ENCODE measurements around the gene ATF7IP2. TPM values are rescaled to one million over a fixed set of nuclear protein-coding genes. Genes with fewer than 3 reads are reported as not detected.

ATF7IP2 gene
- total and polyA plus RNA-seq, 7 experiments from 2014 or later = 56.5 to 304 (median 75.1) TPM

DNA sequence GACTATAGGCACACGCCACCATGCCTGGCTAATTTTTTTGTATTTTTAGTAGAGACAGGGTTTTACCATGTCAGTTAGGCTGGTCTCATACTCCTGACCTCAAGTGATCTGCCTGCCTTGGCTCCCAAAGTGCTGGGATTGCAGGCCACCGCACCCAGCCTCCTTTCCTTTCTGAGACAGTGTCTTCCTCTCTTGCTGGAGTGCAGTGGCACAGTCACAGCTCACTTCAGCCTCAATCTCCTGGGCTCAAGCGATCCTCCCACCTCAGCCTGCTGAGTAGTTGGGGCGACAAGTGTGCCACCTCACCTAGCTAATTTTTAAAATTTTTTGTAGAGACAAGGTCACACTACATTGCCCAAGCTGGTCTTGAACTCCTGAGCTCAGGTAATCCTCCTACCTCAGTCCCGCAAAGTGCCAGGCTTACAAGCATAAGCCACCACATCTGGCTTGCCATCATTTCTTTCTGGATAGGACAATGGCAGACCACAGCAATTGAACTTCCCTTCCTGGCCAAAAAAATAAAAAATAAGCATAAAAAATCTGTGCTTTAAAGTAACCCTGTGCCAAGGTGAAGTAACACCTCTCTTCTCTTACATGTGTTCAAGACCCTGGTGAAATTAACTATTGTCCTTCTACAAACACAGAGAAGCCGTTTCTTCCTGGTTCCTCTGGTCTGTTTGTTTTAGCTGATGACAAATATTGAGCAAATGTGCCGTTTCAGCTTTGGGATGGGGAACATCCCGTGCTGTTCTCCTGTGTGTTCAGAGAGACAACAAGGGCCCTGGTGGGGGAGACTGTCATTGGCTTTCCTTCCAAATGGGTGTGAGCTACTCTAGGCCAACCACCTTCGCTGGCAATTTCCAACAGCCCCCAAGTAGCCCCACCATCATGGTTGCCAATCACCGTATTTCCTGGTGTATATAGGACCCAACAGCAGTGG lies 134.3 kb downstream of the ATF7IP2 start:
- H3K36me3 Mint-ChIP-seq = no peaks in the 10 kb centered on the region
- Histone ChIP-seq H3K4me3 (ENCODE audit: low read length) (no peak overlapping the region), H3K4me1 (ENCODE audit: control insufficient read depth in 2 of 2, insufficient read depth in 2 of 2, low read length in 2 of 2) (no peaks in the 10 kb centered on the region), H3K9me3 (ENCODE audit: control insufficient read depth in 2 of 3, low read length in 3 of 3) (no peaks in the 10 kb centered on the region), H3K36me3 (ENCODE audit: control insufficient read depth in 2 of 3, insufficient read depth in 3 of 3, low read length in 3 of 3) (no peaks in the 10 kb centered on the region), H3K27ac (ENCODE audit: low read depth, low read length) (no peak overlapping the region), H3K27me3 (ENCODE audit: control insufficient read depth in 2 of 2, insufficient read depth in 2 of 2, low read length in 2 of 2) (no peaks in the 10 kb centered on the region)
- intact Hi-C loops (cut with micrococcal nuclease) = no loop called here
- POLR2A ChIA-PET = no interaction called here
- CTCF ChIA-PET = no interaction called here
- H3K27me3 Mint-ChIP-seq = peaks cover 0 to 7% (median 4%) of the 10 kb centered on the region in 5 donors
- no peak overlapping the region for H3K4me3 Mint-ChIP-seq
- no peaks in the 10 kb centered on the region for H3K9me3 Mint-ChIP-seq
- ATAC-seq (no peak), DNase-seq (no peak)
- peak overlapping the region in 1 of 9 donors; percentile 84 for H3K27ac Mint-ChIP-seq
- H3K4me1 Mint-ChIP-seq = peaks cover 0 to 4% (median 3%) of the 10 kb centered on the region in 7 donors

DNA sequence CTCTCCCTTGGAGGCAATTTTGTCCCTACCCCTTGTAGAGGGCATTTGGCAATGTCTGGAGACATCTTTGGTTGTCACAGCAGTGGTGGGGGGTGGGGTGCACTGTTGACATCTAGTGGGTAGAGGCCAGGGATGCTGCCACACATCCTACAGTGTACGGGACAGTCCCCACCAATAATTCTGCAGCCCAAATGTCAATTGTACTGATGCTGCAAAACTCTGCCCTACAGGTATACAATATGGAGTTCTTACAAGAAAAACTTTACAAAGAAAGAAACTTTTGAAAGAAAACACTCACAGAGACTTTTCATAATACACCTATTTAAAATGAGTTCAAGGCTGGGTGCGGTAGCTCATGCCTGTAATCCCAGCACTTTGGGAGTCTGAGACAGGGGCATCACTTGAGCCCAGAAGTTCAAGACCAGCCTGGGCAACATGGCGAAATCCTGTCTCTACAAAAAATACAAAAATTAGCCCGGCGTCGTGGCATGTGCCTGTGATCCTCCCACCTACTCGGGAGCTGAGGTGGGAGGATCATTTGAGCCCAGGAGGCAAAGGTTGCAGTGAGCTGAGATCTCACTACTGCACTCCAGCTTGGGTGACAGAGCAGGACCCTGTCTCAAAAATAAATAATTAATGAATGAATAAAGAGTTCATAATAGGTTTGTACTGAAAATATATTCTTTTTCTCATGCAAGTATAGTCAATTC lies 135.2 kb downstream of the ATF7IP2 start:
- no peak for DNase-seq
- peaks cover 0 to 4% (median 3%) of the 10 kb centered on the region in 7 donors for H3K4me1 Mint-ChIP-seq
- no peaks in the 10 kb centered on the region for H3K27me3 ChIP-seq (ENCODE audit: control insufficient read depth in 2 of 2, insufficient read depth in 2 of 2, low read length in 2 of 2)
- CTCF ChIA-PET = interaction anchor here (1.0 kb wide), 1 partner anchor 9 kb away, joined by 3 read pairs; no protein-coding TSS in a partner anchor
- POLR2A ChIA-PET = no interaction called here
- H3K36me3 Mint-ChIP-seq = no peaks in the 10 kb centered on the region
- no peaks in the 10 kb centered on the region for H3K9me3 Mint-ChIP-seq
- H3K4me1 ChIP-seq (ENCODE audit: control insufficient read depth in 2 of 2, insufficient read depth in 2 of 2, low read length in 2 of 2) = no peaks in the 10 kb centered on the region
- no peak overlapping the region for H3K27ac Mint-ChIP-seq
- no peak overlapping the region for H3K4me3 Mint-ChIP-seq
- intact Hi-C loops (cut with micrococcal nuclease) = loop anchor here in 1 of 2 donors (1.0 kb wide), 1 partner anchor 397 kb away; no protein-coding TSS in a partner anchor
- H3K27ac ChIP-seq (ENCODE audit: low read depth, low read length) = no peak overlapping the region
- H3K9me3 ChIP-seq (ENCODE audit: control insufficient read depth in 2 of 3, low read length in 3 of 3) = no peaks in the 10 kb centered on the region
- H3K27me3 Mint-ChIP-seq = peaks cover 0 to 7% (median 4%) of the 10 kb centered on the region in 5 donors
- no peak overlapping the region for H3K4me3 ChIP-seq (ENCODE audit: low read length)
- no peak for ATAC-seq
- no peaks in the 10 kb centered on the region for H3K36me3 ChIP-seq (ENCODE audit: control insufficient read depth in 2 of 3, insufficient read depth in 3 of 3, low read length in 3 of 3)

DNA sequence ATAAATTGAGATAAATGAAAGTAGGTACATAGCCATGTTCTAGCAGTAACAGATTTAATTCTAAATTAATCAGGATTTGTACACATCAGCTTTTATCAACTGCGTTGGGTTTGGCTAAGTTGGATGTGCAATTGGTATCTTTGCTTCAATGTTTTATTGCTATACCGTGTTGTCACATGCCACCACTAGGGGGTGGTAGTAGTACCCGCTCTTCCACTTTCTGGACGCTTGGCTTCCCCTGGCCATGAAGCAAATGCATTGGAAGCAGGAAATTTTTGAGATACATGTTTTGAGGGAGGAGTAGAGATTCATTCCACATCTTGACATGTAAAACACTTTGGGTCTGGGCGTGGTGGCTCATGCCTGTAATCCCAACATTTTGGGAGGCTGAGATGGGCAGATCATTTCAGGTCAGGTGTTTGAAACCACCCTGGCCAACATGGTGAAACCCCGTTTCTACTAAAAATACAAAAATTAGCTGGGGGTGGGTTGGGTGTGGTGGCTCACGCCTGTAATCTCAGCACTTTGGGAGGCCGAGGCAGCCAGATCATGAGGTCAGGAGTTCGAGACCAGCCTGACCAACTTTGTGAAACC lies 135.9 kb downstream of the ATF7IP2 start:
- H3K4me1 Mint-ChIP-seq = peaks cover 0 to 4% (median 3%) of the 10 kb centered on the region in 7 donors
- H3K9me3 Mint-ChIP-seq = no peaks in the 10 kb centered on the region
- Histone ChIP-seq H3K4me1 (ENCODE audit: control insufficient read depth in 2 of 2, insufficient read depth in 2 of 2, low read length in 2 of 2) (no peaks in the 10 kb centered on the region), H3K9me3 (ENCODE audit: control insufficient read depth in 2 of 3, low read length in 3 of 3) (no peaks in the 10 kb centered on the region), H3K4me3 (ENCODE audit: low read length) (no peak overlapping the region), H3K27me3 (ENCODE audit: control insufficient read depth in 2 of 2, insufficient read depth in 2 of 2, low read length in 2 of 2) (no peaks in the 10 kb centered on the region), H3K27ac (ENCODE audit: low read depth, low read length) (no peak overlapping the region), H3K36me3 (ENCODE audit: control insufficient read depth in 2 of 3, insufficient read depth in 3 of 3, low read length in 3 of 3) (no peaks in the 10 kb centered on the region)
- H3K36me3 Mint-ChIP-seq = no peaks in the 10 kb centered on the region
- ATAC-seq (peak; percentile 76), DNase-seq (peak in 5 of 9 donors; percentile 19 to 31 (median 30))
- no peak overlapping the region for H3K4me3 Mint-ChIP-seq
- H3K27me3 Mint-ChIP-seq = peaks cover 0 to 7% (median 4%) of the 10 kb centered on the region in 5 donors
- intact Hi-C loops (cut with micrococcal nuclease) = loop anchor here in 1 of 2 donors (1.0 kb wide), 1 partner anchor 397 kb away; no protein-coding TSS in a partner anchor
- ChIA-PET CTCF (interaction anchor here (0.7 to 1.2 kb wide), 4 partner anchors 9 to 222 kb away, joined by 3 to 4 read pairs (median 3); no protein-coding TSS in a partner anchor), POLR2A (no interaction called here)
- H3K27ac Mint-ChIP-seq = no peak overlapping the region

DNA sequence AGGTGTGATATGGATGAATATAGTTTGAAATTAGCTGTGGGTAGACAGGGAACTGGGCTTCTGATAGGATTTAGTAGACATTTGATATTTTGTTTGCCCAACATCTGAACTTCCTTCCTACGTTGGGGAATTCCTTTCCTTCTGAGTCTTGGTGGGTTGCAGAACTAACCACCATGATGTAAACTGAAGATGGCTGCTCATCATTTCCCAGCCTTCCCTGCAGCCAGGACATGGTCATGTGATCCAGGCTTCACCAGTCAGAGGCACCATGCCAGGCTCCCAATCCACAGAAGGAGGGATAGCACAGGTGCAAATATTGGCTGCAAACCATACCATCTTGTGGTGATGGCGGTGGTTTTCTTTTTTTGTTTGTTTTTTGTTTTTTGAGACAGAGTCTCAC lies 137.1 kb downstream of the ATF7IP2 start:
- no peak overlapping the region for H3K27ac Mint-ChIP-seq
- H3K36me3 Mint-ChIP-seq = no peaks in the 10 kb centered on the region
- no peak overlapping the region for H3K4me3 ChIP-seq (ENCODE audit: low read length)
- ChIA-PET POLR2A (interaction anchor here (0.7 kb wide), 1 partner anchor 33 kb away, joined by 3 read pairs; no protein-coding TSS in a partner anchor), CTCF (interaction anchor here (0.6 to 1.4 kb wide), 5 partner anchors 9 to 224 kb away, joined by 3 to 7 read pairs (median 3); no protein-coding TSS in a partner anchor)
- peaks cover 0 to 4% (median 3%) of the 10 kb centered on the region in 7 donors for H3K4me1 Mint-ChIP-seq
- H3K4me3 Mint-ChIP-seq = no peak overlapping the region
- H3K9me3 Mint-ChIP-seq = no peaks in the 10 kb centered on the region
- no peak overlapping the region for H3K27ac ChIP-seq (ENCODE audit: low read depth, low read length)
- H3K4me1 ChIP-seq (ENCODE audit: control insufficient read depth in 2 of 2, insufficient read depth in 2 of 2, low read length in 2 of 2) = no peaks in the 10 kb centered on the region
- DNase-seq (no peak), ATAC-seq (no peak)
- H3K27me3 Mint-ChIP-seq = peaks cover 0 to 7% (median 4%) of the 10 kb centered on the region in 5 donors
- H3K9me3 ChIP-seq (ENCODE audit: control insufficient read depth in 2 of 3, low read length in 3 of 3) = no peaks in the 10 kb centered on the region
- H3K27me3 ChIP-seq (ENCODE audit: control insufficient read depth in 2 of 2, insufficient read depth in 2 of 2, low read length in 2 of 2) = no peaks in the 10 kb centered on the region
- intact Hi-C loops (cut with micrococcal nuclease) = no loop called here
- H3K36me3 ChIP-seq (ENCODE audit: control insufficient read depth in 2 of 3, insufficient read depth in 3 of 3, low read length in 3 of 3) = no peaks in the 10 kb centered on the region

DNA sequence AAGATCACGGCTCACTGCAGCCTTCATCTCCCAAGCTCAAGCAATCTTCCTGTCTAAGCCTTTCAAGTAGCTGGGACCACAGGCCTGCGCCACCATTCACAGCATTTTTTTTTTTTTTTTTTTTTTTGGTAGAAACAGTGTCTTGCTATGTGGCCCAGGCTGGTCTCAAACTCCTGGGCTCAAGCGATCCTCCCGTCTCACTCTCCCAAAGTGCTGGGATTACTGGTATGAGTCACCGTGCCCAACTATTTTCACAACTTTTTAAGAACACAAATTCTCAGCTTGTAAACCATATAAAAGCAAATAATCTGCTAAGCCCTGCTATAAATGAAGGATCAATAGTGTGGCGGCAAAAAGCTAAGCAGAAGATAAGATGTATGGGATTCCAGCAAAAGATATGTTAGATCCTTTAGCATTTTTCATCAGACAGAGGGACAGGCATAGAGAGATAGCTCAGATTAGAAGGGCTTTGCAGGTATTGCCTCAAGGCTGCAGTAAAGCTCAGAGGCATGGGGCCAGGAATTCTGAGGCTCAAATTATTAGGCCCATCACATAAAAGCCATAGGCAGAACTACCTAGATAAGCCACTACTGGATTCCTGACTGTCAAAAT lies 139.5 kb downstream of the ATF7IP2 start:
- Mint-ChIP-seq H3K4me3 (no peak overlapping the region), H3K9me3 (no peaks in the 10 kb centered on the region), H3K36me3 (no peaks in the 10 kb centered on the region), H3K4me1 (peaks cover 0 to 5% (median 4%) of the 10 kb centered on the region in 7 donors), H3K27ac (no peak overlapping the region), H3K27me3 (peaks cover 0 to 4% (median 0%) of the 10 kb centered on the region in 5 donors)
- Histone ChIP-seq H3K9me3 (ENCODE audit: control insufficient read depth in 2 of 3, low read length in 3 of 3) (no peaks in the 10 kb centered on the region), H3K27ac (ENCODE audit: low read depth, low read length) (no peak overlapping the region), H3K27me3 (ENCODE audit: control insufficient read depth in 2 of 2, insufficient read depth in 2 of 2, low read length in 2 of 2) (no peaks in the 10 kb centered on the region), H3K4me1 (ENCODE audit: control insufficient read depth in 2 of 2, insufficient read depth in 2 of 2, low read length in 2 of 2) (no peaks in the 10 kb centered on the region), H3K4me3 (ENCODE audit: low read length) (no peak overlapping the region), H3K36me3 (ENCODE audit: control insufficient read depth in 2 of 3, insufficient read depth in 3 of 3, low read length in 3 of 3) (no peaks in the 10 kb centered on the region)
- intact Hi-C loops (cut with micrococcal nuclease) = no loop called here
- CTCF ChIA-PET = interaction anchor here (0.8 kb wide), 1 partner anchor 212 kb away, joined by 3 read pairs; no protein-coding TSS in a partner anchor
- no peak for DNase-seq
- ATAC-seq = no peak
- POLR2A ChIA-PET = no interaction called here

DNA sequence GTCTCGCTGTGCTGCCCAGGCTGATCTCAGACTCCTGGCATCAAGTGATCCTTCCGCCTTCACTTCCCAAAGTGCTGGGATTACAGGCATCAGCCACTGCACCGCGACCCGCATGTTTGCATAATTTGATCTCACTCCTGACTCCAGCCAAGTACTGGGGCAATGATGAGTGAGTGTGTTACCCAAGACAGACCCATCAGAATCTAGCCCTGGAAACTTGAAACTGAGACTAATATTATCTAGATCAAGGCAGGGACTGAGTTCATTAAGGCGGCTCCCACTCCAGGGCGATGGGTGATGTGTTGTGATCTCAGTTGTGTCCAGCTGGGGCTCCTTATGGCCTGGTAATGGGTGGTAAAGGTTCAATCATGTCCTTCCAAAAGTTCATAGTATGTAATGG lies 141.1 kb downstream of the ATF7IP2 start:
- ChIA-PET CTCF (no interaction called here), POLR2A (no interaction called here)
- H3K27me3 ChIP-seq (ENCODE audit: control insufficient read depth in 2 of 2, insufficient read depth in 2 of 2, low read length in 2 of 2) = no peaks in the 10 kb centered on the region
- Mint-ChIP-seq H3K4me3 (no peak overlapping the region), H3K27me3 (peaks cover 0 to under 1% (median 0%) of the 10 kb centered on the region in 5 donors), H3K36me3 (no peaks in the 10 kb centered on the region), H3K9me3 (no peaks in the 10 kb centered on the region), H3K4me1 (peaks cover 0 to 2% (median 0%) of the 10 kb centered on the region in 7 donors), H3K27ac (no peak overlapping the region)
- no peaks in the 10 kb centered on the region for H3K4me1 ChIP-seq (ENCODE audit: control insufficient read depth in 2 of 2, insufficient read depth in 2 of 2, low read length in 2 of 2)
- no peak overlapping the region for H3K27ac ChIP-seq (ENCODE audit: low read depth, low read length)
- H3K4me3 ChIP-seq (ENCODE audit: low read length) = no peak overlapping the region
- no peaks in the 10 kb centered on the region for H3K9me3 ChIP-seq (ENCODE audit: control insufficient read depth in 2 of 3, low read length in 3 of 3)
- no peak for ATAC-seq
- no peaks in the 10 kb centered on the region for H3K36me3 ChIP-seq (ENCODE audit: control insufficient read depth in 2 of 3, insufficient read depth in 3 of 3, low read length in 3 of 3)
- intact Hi-C loops (cut with micrococcal nuclease) = no loop called here
- DNase-seq = no peak

Data from naive thymus-derived CD4-positive, alpha-beta T cell (primary cell).